ENCODE measurements around the gene TIMM9.

DNA sequence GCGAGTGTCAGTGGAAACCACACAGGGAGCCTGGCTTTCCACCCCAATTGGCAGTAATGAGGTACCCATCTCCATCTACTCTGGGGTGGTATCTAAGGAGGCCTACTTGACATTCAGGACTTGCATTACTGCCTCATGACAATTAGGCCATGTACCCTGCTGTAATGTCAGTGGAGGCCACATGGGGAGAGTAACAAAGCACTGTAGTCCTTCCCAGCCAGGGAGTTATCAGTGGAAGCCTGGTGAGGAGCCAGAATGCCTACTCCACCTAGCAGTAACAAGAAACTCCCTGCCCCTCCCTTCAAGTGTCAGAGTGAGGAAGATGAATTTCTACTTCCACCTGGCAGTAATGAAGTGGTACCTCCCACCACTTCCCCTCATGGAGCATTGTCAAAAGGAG, 12.5 kb downstream of the TIMM9 start:
- TF ChIP-seq EP300 (IDR thresholded peaks at IDR 0.05) = no peak
- TF ChIP-seq POLR2A (IDR thresholded peaks at IDR 0.05) = no peak
